Ovary (tissue), 3 donors: Measurements from ENCODE around the gene SGMS2.

Source experiments
- CTCF ChIP-seq, 3 donors: fragments of 450-650 bp in 2 of 3; fragments of 200-600 bp in 1 of 3; IDR thresholded peaks; one replicate each; pipeline versions ENCODE4 v1.5.1 to v1.8.0; 2016 to 2022; ENCODE audit warnings: antibody characterized with exemption in 3 of 3, mild to moderate bottlenecking in 1 of 3
- POLR2A ChIP-seq: fragments of 450-650 bp; IDR thresholded peaks from one replicate; pipeline ENCODE4 v1.6.1; 2017; ENCODE audit warnings: antibody characterized with exemption, mild to moderate bottlenecking, moderate library complexity
- donor health status: DM: no; HTN: no; CAD: no.

- TF ChIP-seq POLR2A (no peak), CTCF (IDR thresholded peaks at IDR 0.05) (no peak)
Measured at GRCh38 chr4:107837776-107838618, 13.3 kb downstream of the SGMS2 start.
